Hepatocyte (in vitro differentiated cells): Measurements from ENCODE around the gene GZF1. TPM values are rescaled to one million over a fixed set of nuclear protein-coding genes. Genes with fewer than 3 reads are reported as not detected.

ENCODE experiments used
- DNase-seq: peaks from one replicate; pipeline ENCODE4 v3.0.0-alpha.2; 2016; ENCODE audit warnings: low spot score
- H2AFZ ChIP-seq: fragments of 200-600 bp; sonication (generic); 2 replicates; pipeline ENCODE4 v1.6.0; 2016; ENCODE audit warnings: antibody characterized with exemption, mild to moderate bottlenecking
- H3K27ac ChIP-seq: fragments of 200-600 bp; sonication (generic); 2 replicates; pipeline ENCODE4 v1.5.1; 2016; ENCODE audit warnings: mild to moderate bottlenecking
- H3K27me3 ChIP-seq: fragments of 200-600 bp; sonication (generic); 2 replicates; pipeline ENCODE4 v1.6.1; 2016
- H3K36me3 ChIP-seq: fragments of 200-600 bp; sonication (generic); replicated peaks from 2 replicates; pipeline ENCODE4 v1.5.1; 2016; ENCODE audit warnings: low read depth; ENCODE audit not compliant: insufficient read depth
- H3K4me1 ChIP-seq: fragments of 200-600 bp; sonication (generic); 2 replicates; pipeline ENCODE4 v1.5.1; 2016; ENCODE audit warnings: mild to moderate bottlenecking, moderate library complexity; ENCODE audit not compliant: insufficient read depth
- H3K4me2 ChIP-seq: fragments of 200-600 bp; sonication (generic); 2 replicates; pipeline ENCODE4 v1.6.0; 2016
- H3K4me3 ChIP-seq: fragments of 200-600 bp; sonication (generic); 2 replicates; pipeline ENCODE4 v1.5.1; 2016; ENCODE audit warnings: mild to moderate bottlenecking
- H3K79me2 ChIP-seq: fragments of 200-600 bp; sonication (generic); 2 replicates; pipeline ENCODE4 v1.6.0; 2017; ENCODE audit warnings: mild to moderate bottlenecking
- H3K9me2 ChIP-seq: fragments of 200-600 bp; sonication (generic); replicated peaks from 2 replicates; pipeline ENCODE4 v1.6.0; 2017; ENCODE audit warnings: mild to moderate bottlenecking; ENCODE audit not compliant: insufficient read depth
- H3K9me3 ChIP-seq: fragments of 200-600 bp; sonication (generic); 2 replicates; pipeline ENCODE4 v1.5.1; 2016; ENCODE audit warnings: low read depth, mild to moderate bottlenecking
- H4K20me1 ChIP-seq: fragments of 200-600 bp; sonication (generic); 2 replicates; pipeline ENCODE4 v1.6.0; 2016; ENCODE audit warnings: mild to moderate bottlenecking; ENCODE audit not compliant: insufficient read depth, poor library complexity, severe bottlenecking
- EZH2 ChIP-seq: fragments of 200-600 bp; sonication (generic); IDR thresholded peaks from 2 replicates; pipeline ENCODE4 v1.6.1; 2016; ENCODE audit warnings: antibody characterized with exemption, mild to moderate bottlenecking, borderline replicate concordance
- EZH2phosphoT487 ChIP-seq: fragments of 200-600 bp; sonication (generic); IDR thresholded peaks from one replicate; pipeline ENCODE4 v1.6.1; 2018; ENCODE audit warnings: antibody characterized with exemption, mild to moderate bottlenecking, low read depth, moderate library complexity; ENCODE audit not compliant: unreplicated experiment, severe bottlenecking
- WGBS: methylation state at CpG from one replicate; pipeline ENCODE4 v1.1.6; 2016; ENCODE audit warnings: low lambda C conversion rate; ENCODE audit errors: missing lambda C conversion rate; 5-methylcytosine and 5-hydroxymethylcytosine counted together
- polyA plus RNA-seq: library from polyadenylated mRNA; unstranded; fragments of >200 nt; fragmentation: Nextera tagmentation; extraction: Ambion mirVana; gene quantifications from 2 replicates; pipeline ENCODE4 v1.2.1, GENCODE V29; 2016
- total RNA-seq: library from RNA; depleted of rRNA; stranded (reverse); fragments of >200 nt; gene quantifications from 2 replicates; pipeline ENCODE4 v1.2.3, GENCODE V29; 2014
- TF ChIP-seq, protein P1 (sequence below): fragments of 200-600 bp; sonication (generic); IDR thresholded peaks from 2 replicates; pipeline ENCODE4 v1.5.1; 2016; ENCODE audit warnings: antibody characterized with exemption, mild to moderate bottlenecking; ENCODE audit not compliant: poor library complexity

Gene GZF1
- total and polyA plus RNA-seq, 2 experiments from 2014 or later, result 8.8 to 17.8 TPM

DNA sequence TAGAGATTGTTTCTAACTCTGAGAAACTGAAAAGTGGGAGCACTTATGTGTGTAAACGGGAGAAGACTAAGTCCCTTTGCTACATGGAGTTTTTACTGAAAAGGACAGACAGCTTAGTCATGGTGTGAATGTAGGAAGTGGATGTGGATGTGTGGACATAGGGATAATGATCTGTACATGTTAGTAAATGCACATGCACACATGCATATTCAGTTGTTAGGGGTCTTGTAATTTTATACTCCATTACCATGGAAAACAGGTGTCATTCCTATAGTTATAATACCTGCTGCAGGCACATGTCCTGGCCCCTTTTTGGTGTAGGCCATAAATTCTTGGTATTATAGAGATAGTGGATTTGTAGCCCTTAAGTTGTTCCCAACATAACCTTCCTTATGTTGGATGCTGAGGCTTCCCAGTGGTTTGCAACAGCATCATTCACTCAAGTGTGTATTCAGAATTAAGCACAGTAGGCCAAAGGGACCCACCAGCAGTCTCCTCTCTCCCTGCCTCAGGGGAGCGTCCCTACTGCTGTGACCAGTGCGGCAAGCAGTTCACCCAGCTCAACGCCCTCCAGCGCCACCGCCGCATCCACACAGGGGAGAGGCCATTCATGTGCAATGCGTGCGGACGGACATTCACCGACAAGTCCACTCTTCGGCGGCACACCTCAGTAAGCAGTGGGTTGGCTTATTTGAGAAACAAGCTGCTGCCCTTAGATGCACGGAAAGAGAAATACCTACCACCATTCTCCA, 7.3 kb downstream of the GZF1 start:
- peaks cover 47% of the 10 kb centered on the region for H3K79me2 ChIP-seq

DNA sequence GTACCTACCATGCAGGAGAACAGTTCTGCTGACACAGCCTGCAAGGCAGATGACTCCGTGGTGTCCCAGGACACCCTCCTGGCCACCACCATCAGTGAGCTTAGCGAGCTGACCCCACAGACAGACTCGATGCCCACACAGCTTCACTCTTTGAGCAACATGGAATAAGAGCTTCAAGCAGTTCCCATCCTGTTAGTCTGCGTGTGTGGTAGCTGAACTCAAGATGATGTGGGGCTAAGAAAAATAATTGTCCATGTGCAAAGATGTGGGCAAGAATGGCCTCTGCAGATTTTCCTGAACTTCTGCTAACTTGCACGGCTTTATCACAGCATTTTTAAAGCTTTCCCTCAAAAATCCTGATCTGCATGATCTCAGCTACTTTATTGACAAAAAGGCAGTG, 8.3 kb downstream of the GZF1 start:
- Histone ChIP-seq H3K4me3 (no peak overlapping the region), H3K27ac (no peak overlapping the region), H3K79me2 (peaks cover 37% of the 10 kb centered on the region), H4K20me1 (peaks cover 18% of the 10 kb centered on the region), H3K27me3 (no peaks in the 10 kb centered on the region), H3K36me3 (no peaks in the 10 kb centered on the region), H3K4me2 (no peak overlapping the region), H3K4me1 (no peaks in the 10 kb centered on the region), H2AFZ (no peak overlapping the region), H3K9me3 (no peaks in the 10 kb centered on the region), H3K9me2 (no peaks in the 10 kb centered on the region)
- no peak for DNase-seq
- WGBS, result 95% methylated on average over 5 of the region's 5 CpGs
- TF ChIP-seq EZH2phosphoT487 (no peak), EZH2 (no peak)
- TF ChIP-seq, protein P1, sequence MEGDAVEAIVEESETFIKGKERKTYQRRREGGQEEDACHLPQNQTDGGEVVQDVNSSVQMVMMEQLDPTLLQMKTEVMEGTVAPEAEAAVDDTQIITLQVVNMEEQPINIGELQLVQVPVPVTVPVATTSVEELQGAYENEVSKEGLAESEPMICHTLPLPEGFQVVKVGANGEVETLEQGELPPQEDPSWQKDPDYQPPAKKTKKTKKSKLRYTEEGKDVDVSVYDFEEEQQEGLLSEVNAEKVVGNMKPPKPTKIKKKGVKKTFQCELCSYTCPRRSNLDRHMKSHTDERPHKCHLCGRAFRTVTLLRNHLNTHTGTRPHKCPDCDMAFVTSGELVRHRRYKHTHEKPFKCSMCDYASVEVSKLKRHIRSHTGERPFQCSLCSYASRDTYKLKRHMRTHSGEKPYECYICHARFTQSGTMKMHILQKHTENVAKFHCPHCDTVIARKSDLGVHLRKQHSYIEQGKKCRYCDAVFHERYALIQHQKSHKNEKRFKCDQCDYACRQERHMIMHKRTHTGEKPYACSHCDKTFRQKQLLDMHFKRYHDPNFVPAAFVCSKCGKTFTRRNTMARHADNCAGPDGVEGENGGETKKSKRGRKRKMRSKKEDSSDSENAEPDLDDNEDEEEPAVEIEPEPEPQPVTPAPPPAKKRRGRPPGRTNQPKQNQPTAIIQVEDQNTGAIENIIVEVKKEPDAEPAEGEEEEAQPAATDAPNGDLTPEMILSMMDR, result no peak

More for the DNA sequence above, 7.3 kb downstream of the GZF1 start:
- no peaks in the 10 kb centered on the region for H3K9me3 ChIP-seq
- peaks cover 20% of the 10 kb centered on the region for H4K20me1 ChIP-seq
- DNase-seq, result no peak
- H3K9me2 ChIP-seq, result no peaks in the 10 kb centered on the region
- no peaks in the 10 kb centered on the region for H3K36me3 ChIP-seq
- TF ChIP-seq EZH2phosphoT487 (no peak), EZH2 (no peak)
- TF ChIP-seq, protein P1, result no peak
- H3K4me2 ChIP-seq, result no peak overlapping the region
- H3K27me3 ChIP-seq, result no peaks in the 10 kb centered on the region
- H3K27ac ChIP-seq, result no peak overlapping the region
- no peaks in the 10 kb centered on the region for H3K4me1 ChIP-seq
- H3K4me3 ChIP-seq, result no peak overlapping the region
- H2AFZ ChIP-seq, result no peak overlapping the region
- 93% methylated on average over 14 of the region's 14 CpGs for WGBS

DNA sequence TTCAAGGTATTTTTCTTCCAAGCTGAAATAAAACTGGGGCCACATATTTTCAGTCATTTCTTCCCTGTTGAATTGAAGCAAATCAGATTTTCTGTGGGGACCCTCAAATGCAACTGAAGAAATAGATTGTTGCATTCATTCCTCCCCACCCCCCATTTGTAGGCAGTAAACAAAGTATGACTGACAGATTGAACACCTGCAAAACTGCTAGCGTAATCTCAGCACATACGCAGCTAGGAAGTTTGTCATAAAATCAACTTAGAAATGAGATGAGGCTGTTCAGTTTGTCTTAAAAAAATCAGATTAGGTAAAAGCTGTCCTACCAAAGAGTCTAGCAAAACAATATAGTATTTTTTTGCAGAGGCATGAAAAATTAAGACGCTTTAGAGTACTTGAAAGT, 8.9 kb downstream of the GZF1 start:
- H3K4me2 ChIP-seq, result no peak overlapping the region
- H3K27me3 ChIP-seq, result no peaks in the 10 kb centered on the region
- no peak overlapping the region for H3K4me3 ChIP-seq
- WGBS, result 85% methylated on average over 3 of the region's 3 CpGs
- H4K20me1 ChIP-seq, result peaks cover 18% of the 10 kb centered on the region
- no peaks in the 10 kb centered on the region for H3K36me3 ChIP-seq
- H2AFZ ChIP-seq, result no peak overlapping the region
- H3K79me2 ChIP-seq, result peaks cover 31% of the 10 kb centered on the region
- no peak for DNase-seq
- H3K9me3 ChIP-seq, result no peaks in the 10 kb centered on the region
- H3K4me1 ChIP-seq, result no peaks in the 10 kb centered on the region
- H3K9me2 ChIP-seq, result no peaks in the 10 kb centered on the region
- H3K27ac ChIP-seq, result no peak overlapping the region
- no peak for TF ChIP-seq EZH2
- TF ChIP-seq EZH2phosphoT487, result no peak
- TF ChIP-seq, protein P1, result no peak
